Measurements from ENCODE around the gene FAM200C. TPM values are rescaled to one million over a fixed set of nuclear protein-coding genes. Genes with fewer than 3 reads are reported as not detected.
A peak's percentile ranks its signal among the peaks of the same experiment; 100 is the strongest.

The FAM200C gene
- total and polyA plus RNA-seq, 2 donors (not counting 1 experiment from before 2014, with no cell fraction given), result 4.0 to 5.3 TPM

DNA sequence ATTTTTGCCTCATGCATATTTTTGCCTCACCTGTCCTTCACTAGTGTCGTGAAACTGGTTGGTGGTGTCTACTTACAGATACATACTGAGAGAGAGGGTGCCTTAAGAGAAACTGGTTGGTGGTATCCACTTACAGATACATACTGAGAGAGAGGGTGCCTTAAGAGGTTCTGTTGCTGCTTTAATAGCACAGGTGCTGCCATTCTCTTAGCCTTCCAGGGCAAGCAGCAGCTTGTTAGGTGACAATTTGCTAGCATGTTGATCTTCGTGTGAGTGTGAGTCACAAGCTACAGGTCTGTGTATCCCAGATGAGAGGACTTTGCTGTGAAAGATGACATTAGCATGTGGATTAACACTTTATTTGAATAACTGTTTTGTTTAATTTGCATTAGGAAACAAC, 23.2 kb upstream of the FAM200C start:
- H3K27ac ChIP-seq (ENCODE audit: insufficient read depth, low read length), result no peak overlapping the region
- H3K4me3 ChIP-seq (replicated peaks in 1 of 4; ENCODE audit: control extremely low read depth in 1 of 4, insufficient read depth in 1 of 4, low read depth in 3 of 4, low read length in 4 of 4), result peak overlapping the region; percentile 47 to 79 (median 62)
- TF ChIP-seq, protein P1, sequence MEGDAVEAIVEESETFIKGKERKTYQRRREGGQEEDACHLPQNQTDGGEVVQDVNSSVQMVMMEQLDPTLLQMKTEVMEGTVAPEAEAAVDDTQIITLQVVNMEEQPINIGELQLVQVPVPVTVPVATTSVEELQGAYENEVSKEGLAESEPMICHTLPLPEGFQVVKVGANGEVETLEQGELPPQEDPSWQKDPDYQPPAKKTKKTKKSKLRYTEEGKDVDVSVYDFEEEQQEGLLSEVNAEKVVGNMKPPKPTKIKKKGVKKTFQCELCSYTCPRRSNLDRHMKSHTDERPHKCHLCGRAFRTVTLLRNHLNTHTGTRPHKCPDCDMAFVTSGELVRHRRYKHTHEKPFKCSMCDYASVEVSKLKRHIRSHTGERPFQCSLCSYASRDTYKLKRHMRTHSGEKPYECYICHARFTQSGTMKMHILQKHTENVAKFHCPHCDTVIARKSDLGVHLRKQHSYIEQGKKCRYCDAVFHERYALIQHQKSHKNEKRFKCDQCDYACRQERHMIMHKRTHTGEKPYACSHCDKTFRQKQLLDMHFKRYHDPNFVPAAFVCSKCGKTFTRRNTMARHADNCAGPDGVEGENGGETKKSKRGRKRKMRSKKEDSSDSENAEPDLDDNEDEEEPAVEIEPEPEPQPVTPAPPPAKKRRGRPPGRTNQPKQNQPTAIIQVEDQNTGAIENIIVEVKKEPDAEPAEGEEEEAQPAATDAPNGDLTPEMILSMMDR (conservative IDR thresholded peaks at IDR 0.05 in 1 of 2, IDR thresholded peaks at IDR 0.05 in 1 of 2; ENCODE audit: low read depth in 1 of 2, low read length in 2 of 2), result no peak
- TF ChIP-seq EZH2 (IDR thresholded peaks at IDR 0.05; ENCODE audit: low read length, missing control alignments), result no peak
- DNase-seq (ENCODE audit: low read depth in 2 of 2), result no peak
- H3K4me1 ChIP-seq (ENCODE audit: control insufficient read depth, extremely low read depth, insufficient read depth, low read length), result peaks cover 10% of the 10 kb centered on the region
- no peaks in the 10 kb centered on the region for H3K9me3 ChIP-seq (ENCODE audit: control insufficient read depth, insufficient read depth, low read depth, low read length)
- H3K79me2 ChIP-seq (ENCODE audit: control insufficient read depth, insufficient read depth, low read length), result peaks cover 38% of the 10 kb centered on the region
- no peaks in the 10 kb centered on the region for H4K20me1 ChIP-seq (ENCODE audit: control insufficient read depth, extremely low read depth, insufficient read depth, low read length)
- H3K9ac ChIP-seq (ENCODE audit: insufficient read depth, low read length), result no peak overlapping the region
- H3K36me3 ChIP-seq (ENCODE audit: control insufficient read depth, insufficient read depth, low read length), result peaks cover under 1% of the 10 kb centered on the region
- H2AFZ ChIP-seq (ENCODE audit: low read length), result no peak overlapping the region
- no peaks in the 10 kb centered on the region for H3K27me3 ChIP-seq (ENCODE audit: control insufficient read depth, insufficient read depth, low read length)
- H3K4me2 ChIP-seq (ENCODE audit: extremely low read depth, insufficient read depth, low read length), result peak overlapping the region; percentile 79

DNA sequence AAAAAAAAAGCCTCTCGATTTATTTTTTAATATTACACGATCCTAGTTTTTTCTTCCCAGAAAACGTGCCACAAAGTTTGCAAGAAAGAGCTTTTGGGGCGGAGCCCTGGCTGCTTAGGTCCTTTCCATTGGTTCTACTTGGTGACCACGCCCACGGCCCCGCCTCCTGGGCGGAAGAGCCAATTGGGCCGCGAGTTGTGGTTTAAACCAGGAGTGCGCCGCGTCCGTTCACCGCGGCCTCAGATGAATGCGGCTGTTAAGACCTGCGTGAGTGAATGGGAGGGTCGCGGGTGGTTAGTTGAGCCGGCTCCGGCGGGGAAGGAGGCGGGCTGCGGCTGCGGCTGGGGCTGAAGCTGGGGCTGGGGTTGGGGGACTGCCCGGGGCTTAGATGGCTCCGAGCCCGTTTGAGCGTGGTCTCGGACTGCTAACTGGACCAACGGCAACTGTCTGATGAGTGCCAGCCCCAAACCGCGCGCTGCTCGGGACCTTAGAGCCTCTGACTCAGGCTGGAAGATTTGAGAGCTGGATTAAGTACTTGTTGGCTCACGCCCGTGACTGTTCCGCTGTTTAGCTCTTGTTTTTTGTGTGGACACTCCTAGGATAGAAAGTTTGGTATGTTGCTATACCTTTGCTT, 21.9 kb upstream of the FAM200C start, which contains the start of gene PTTG1:
TSS of gene PTTG1 (plus strand) at position 231 of the 634 bp plus-strand sequence. CDS start 458 bp downstream, outside the sequence.
- Histone ChIP-seq H3K27me3 (ENCODE audit: control insufficient read depth, insufficient read depth, low read length) (no peaks in the 10 kb centered on the region), H3K4me2 (ENCODE audit: extremely low read depth, insufficient read depth, low read length) (peak within 1 kb of the TSS; percentile 79), H2AFZ (ENCODE audit: low read length) (peak within 1 kb of the TSS; percentile 86), H3K27ac (ENCODE audit: insufficient read depth, low read length) (peak within 1 kb of the TSS; percentile 82), H3K4me3 (replicated peaks in 1 of 4; ENCODE audit: control extremely low read depth in 1 of 4, insufficient read depth in 1 of 4, low read depth in 3 of 4, low read length in 4 of 4) (peak within 1 kb of the TSS; percentile 47 to 79 (median 62)), H3K9me3 (ENCODE audit: control insufficient read depth, insufficient read depth, low read depth, low read length) (no peaks in the 10 kb centered on the region), H3K79me2 (ENCODE audit: control insufficient read depth, insufficient read depth, low read length) (peaks cover 50% of the 10 kb centered on the region), H3K36me3 (ENCODE audit: control insufficient read depth, insufficient read depth, low read length) (no peaks in the 10 kb centered on the region), H4K20me1 (ENCODE audit: control insufficient read depth, extremely low read depth, insufficient read depth, low read length) (no peaks in the 10 kb centered on the region), H3K4me1 (ENCODE audit: control insufficient read depth, extremely low read depth, insufficient read depth, low read length) (peaks cover 10% of the 10 kb centered on the region), H3K9ac (ENCODE audit: insufficient read depth, low read length) (peak within 1 kb of the TSS; percentile 70)
- TF ChIP-seq, protein P1 (conservative IDR thresholded peaks at IDR 0.05 in 1 of 2, IDR thresholded peaks at IDR 0.05 in 1 of 2; ENCODE audit: low read depth in 1 of 2, low read length in 2 of 2), result no peak
- TF ChIP-seq EZH2 (IDR thresholded peaks at IDR 0.05; ENCODE audit: low read length, missing control alignments), result no peak
- DNase-seq (ENCODE audit: low read depth in 2 of 2), result peak; percentile 96 to 97

DNA sequence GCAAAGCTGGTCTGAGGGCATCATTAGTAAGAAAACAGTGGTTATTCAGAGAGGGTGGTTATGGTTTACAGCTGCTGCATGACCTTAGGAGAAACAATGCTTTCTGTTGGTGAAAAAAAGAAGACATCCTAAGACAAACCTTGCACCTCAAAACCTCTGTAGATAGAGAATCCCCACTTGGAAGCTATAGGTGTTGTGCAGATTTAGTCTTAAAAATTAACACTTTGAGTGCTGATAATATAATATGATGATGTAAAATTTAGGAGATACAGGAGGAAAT, 20.4 kb upstream of the FAM200C start:
- Histone ChIP-seq H3K9me3 (ENCODE audit: control insufficient read depth, insufficient read depth, low read depth, low read length) (no peaks in the 10 kb centered on the region), H3K4me2 (ENCODE audit: extremely low read depth, insufficient read depth, low read length) (peak overlapping the region; percentile 89), H3K27ac (ENCODE audit: insufficient read depth, low read length) (no peak overlapping the region), H4K20me1 (ENCODE audit: control insufficient read depth, extremely low read depth, insufficient read depth, low read length) (no peaks in the 10 kb centered on the region), H2AFZ (ENCODE audit: low read length) (peak overlapping the region; percentile 60), H3K27me3 (ENCODE audit: control insufficient read depth, insufficient read depth, low read length) (no peaks in the 10 kb centered on the region), H3K4me3 (replicated peaks in 1 of 4; ENCODE audit: control extremely low read depth in 1 of 4, insufficient read depth in 1 of 4, low read depth in 3 of 4, low read length in 4 of 4) (no peak overlapping the region), H3K79me2 (ENCODE audit: control insufficient read depth, insufficient read depth, low read length) (peaks cover 57% of the 10 kb centered on the region), H3K4me1 (ENCODE audit: control insufficient read depth, extremely low read depth, insufficient read depth, low read length) (peaks cover 10% of the 10 kb centered on the region), H3K9ac (ENCODE audit: insufficient read depth, low read length) (no peak overlapping the region), H3K36me3 (ENCODE audit: control insufficient read depth, insufficient read depth, low read length) (no peaks in the 10 kb centered on the region)
- TF ChIP-seq, protein P1 (conservative IDR thresholded peaks at IDR 0.05 in 1 of 2, IDR thresholded peaks at IDR 0.05 in 1 of 2; ENCODE audit: low read depth in 1 of 2, low read length in 2 of 2), result no peak
- TF ChIP-seq EZH2 (IDR thresholded peaks at IDR 0.05; ENCODE audit: low read length, missing control alignments), result no peak
- no peak for DNase-seq (ENCODE audit: low read depth in 2 of 2)

Measured in fibroblast of lung (primary cell).